Activated CD4-positive, alpha-beta T cell treated with anti-CD3 and anti-CD28 coated beads for 24 hours (primary cell): ENCODE data around the gene LINGO1.

ENCODE experiments used
- DNase-seq, 2 donors: peaks; one replicate each; pipeline ENCODE4 v3.0.0-alpha.2; 2020; ENCODE audit warnings: low read depth in 2 of 2

LINGO1 gene

GRCh38 chr15:77571741-77572140 is 61.0 kb downstream of the LINGO1 start:
- no peak for DNase-seq

GRCh38 chr15:77571181-77571580 is 61.5 kb downstream of the LINGO1 start:
- no peak for DNase-seq

- no peak for DNase-seq
Observed at GRCh38 chr15:77569729-77570125, 63.0 kb downstream of the LINGO1 start.

- DNase-seq = no peak
Observed at GRCh38 chr15:77568973-77569728, 63.6 kb downstream of the LINGO1 start.

GRCh38 chr15:77568014-77568972 is 64.4 kb downstream of the LINGO1 start:
- DNase-seq = no peak

GRCh38 chr15:77567202-77567601 is 65.5 kb downstream of the LINGO1 start:
- DNase-seq = no peak

- DNase-seq = no peak
Observed at GRCh38 chr15:77566092-77566491, 66.6 kb downstream of the LINGO1 start.

- no peak for DNase-seq
Observed at GRCh38 chr15:77565378-77565915, 67.3 kb downstream of the LINGO1 start.

- DNase-seq = no peak
Observed at GRCh38 chr15:77564938-77565337, 67.8 kb downstream of the LINGO1 start.

GRCh38 chr15:77564341-77564740 is 68.4 kb downstream of the LINGO1 start:
- no peak for DNase-seq

GRCh38 chr15:77563623-77564156 is 69.0 kb downstream of the LINGO1 start:
- no peak for DNase-seq
